Liver (tissue), 9 donors: ENCODE measurements around the gene CCR4. TPM values are rescaled to one million over a fixed set of nuclear protein-coding genes. Genes with fewer than 3 reads are reported as not detected.

Experiments used
- DNase-seq: peaks from one replicate; pipeline ENCODE4 v3.0.0-alpha.2; 2017; ENCODE audit warnings: low spot score
- H3K27ac ChIP-seq, 2 donors: one replicate each; pipeline ENCODE4 v1.7.0; 2013; ENCODE audit warnings: inconsistent platforms in 2 of 2, low read length in 2 of 2, control low read depth in 1 of 2, low read depth in 1 of 2, mild to moderate bottlenecking in 1 of 2
- H3K27me3 ChIP-seq, 4 donors: one replicate each; pipeline versions ENCODE4 v1.6.1 to v1.7.0; 2013; ENCODE audit warnings: low read length in 3 of 4, inconsistent platforms in 1 of 4, mild to moderate bottlenecking in 1 of 4, moderate library complexity in 1 of 4; ENCODE audit not compliant: control insufficient read depth in 4 of 4, insufficient read depth in 4 of 4
- H3K36me3 ChIP-seq, 4 donors: one replicate each; pipeline versions ENCODE4 v1.6.1 to v1.7.0; 2013; ENCODE audit warnings: low read length in 3 of 4, mild to moderate bottlenecking in 3 of 4, low read depth in 1 of 4, moderate library complexity in 1 of 4; ENCODE audit not compliant: control insufficient read depth in 4 of 4, insufficient read depth in 3 of 4
- H3K4me1 ChIP-seq, 4 donors: one replicate each; pipeline versions ENCODE4 v1.6.1 to v1.7.0; 2013; ENCODE audit warnings: low read length in 3 of 4, mild to moderate bottlenecking in 3 of 4, moderate library complexity in 1 of 4; ENCODE audit not compliant: control insufficient read depth in 4 of 4, insufficient read depth in 4 of 4
- H3K4me3 ChIP-seq, 3 donors: one replicate each; pipeline versions ENCODE4 v1.6.1 to v1.7.0; 2013; ENCODE audit warnings: low read length in 3 of 3, control low read depth in 1 of 3, low read depth in 1 of 3, mild to moderate bottlenecking in 1 of 3
- H3K9ac ChIP-seq, 2 donors: one replicate each; pipeline ENCODE4 v1.7.0; 2013; ENCODE audit warnings: low read length in 2 of 2, mild to moderate bottlenecking in 2 of 2, moderate library complexity in 2 of 2, control low read depth in 1 of 2, low read depth in 1 of 2
- H3K9me3 ChIP-seq, 4 donors: one replicate each; pipeline versions ENCODE4 v1.6.1 to v1.7.0; 2013; ENCODE audit warnings: low read length in 3 of 4; ENCODE audit not compliant: control insufficient read depth in 4 of 4
- ATF3 ChIP-seq: IDR thresholded peaks from 2 replicates; pipeline ENCODE4 v1.6.1; 2016; ENCODE audit warnings: antibody characterized with exemption
- CTCF ChIP-seq: fragments of 150-350 bp; IDR thresholded peaks from 2 replicates; pipeline ENCODE4 v1.5.1; 2017; ENCODE audit warnings: improper control_type of control experiment, low read depth, low read length; ENCODE audit not compliant: missing input control
- EGR1 ChIP-seq, 2 donors: IDR thresholded peaks; 2 replicates each; pipeline ENCODE4 v1.6.1; 2016 to 2018; ENCODE audit warnings: antibody characterized with exemption in 2 of 2, low read depth in 2 of 2
- FOXA1 ChIP-seq: IDR thresholded peaks from 2 replicates; pipeline ENCODE4 v1.6.1; 2016; ENCODE audit warnings: antibody characterized with exemption
- FOXA2 ChIP-seq: IDR thresholded peaks from 2 replicates; pipeline ENCODE4 v1.6.1; 2016; ENCODE audit warnings: antibody characterized with exemption
- GABPA ChIP-seq, 2 donors: IDR thresholded peaks in 1 of 2; conservative IDR thresholded peaks in 1 of 2; 2 replicates each; pipeline ENCODE4 v1.6.1; 2016; ENCODE audit warnings: antibody characterized with exemption in 2 of 2, mild to moderate bottlenecking in 1 of 2, moderate library complexity in 1 of 2
- HNF4A ChIP-seq, 2 donors: conservative IDR thresholded peaks; 2 replicates each; pipeline ENCODE4 v1.6.1; 2016; ENCODE audit warnings: antibody characterized with exemption in 2 of 2, mild to moderate bottlenecking in 2 of 2
- HNF4G ChIP-seq: IDR thresholded peaks from 2 replicates; pipeline ENCODE4 v1.6.1; 2016; ENCODE audit warnings: antibody characterized with exemption
- JUND ChIP-seq, 2 donors: IDR thresholded peaks; 2 replicates each; pipeline ENCODE4 v1.6.1; 2016; ENCODE audit warnings: antibody characterized with exemption in 2 of 2
- NR2F2 ChIP-seq: IDR thresholded peaks from 2 replicates; pipeline ENCODE4 v1.6.1; 2016; ENCODE audit warnings: antibody characterized with exemption
- RAD21 ChIP-seq, 2 donors: IDR thresholded peaks; 2 replicates each; pipeline ENCODE4 v1.6.1; 2016; ENCODE audit warnings: antibody characterized with exemption in 2 of 2, mild to moderate bottlenecking in 2 of 2
- RXRA ChIP-seq, 2 donors: IDR thresholded peaks; 2 replicates each; pipeline ENCODE4 v1.6.1; 2017 to 2018; ENCODE audit warnings: antibody characterized with exemption in 2 of 2, mild to moderate bottlenecking in 1 of 2
- SP1 ChIP-seq: IDR thresholded peaks from 2 replicates; pipeline ENCODE4 v1.6.1; 2018; ENCODE audit warnings: antibody characterized with exemption, mild to moderate bottlenecking
- TAF1 ChIP-seq: conservative IDR thresholded peaks from 2 replicates; pipeline ENCODE4 v1.6.1; 2016; ENCODE audit warnings: antibody characterized with exemption, mild to moderate bottlenecking
- YY1 ChIP-seq: IDR thresholded peaks from 2 replicates; pipeline ENCODE4 v1.6.1; 2016; ENCODE audit warnings: antibody characterized with exemption, mild to moderate bottlenecking
- ZBTB33 ChIP-seq: IDR thresholded peaks from 2 replicates; pipeline ENCODE4 v1.6.1; 2016; ENCODE audit warnings: antibody characterized with exemption
- WGBS: extraction: QIAGEN DNeasy Blood & Tissue Kit; methylation state at CpG from one replicate; pipeline ENCODE4 v1.1.7; 2013; 5-methylcytosine and 5-hydroxymethylcytosine counted together
- polyA plus RNA-seq, 2 donors: library from polyadenylated mRNA; stranded (reverse) in 1 of 2; unstranded in 1 of 2; fragments of 200-250 nt in 1 of 2; fragments of >200 nt in 1 of 2; fragmentation: Nextera tagmentation in 1 of 2; extraction: Ambion mirVana in 1 of 2; gene quantifications; one replicate each; pipeline versions ENCODE4 v1.2.1 to v1.2.3, GENCODE V29; 2013 to 2015
- total RNA-seq, 2 donors: library from RNA; depleted of rRNA; stranded (reverse); fragments of >200 nt; gene quantifications; one replicate each; pipeline ENCODE4 v1.2.3, GENCODE V29; 2014
- TF ChIP-seq, protein P1 (sequence below): IDR thresholded peaks from 2 replicates; pipeline ENCODE4 v1.6.1; 2016; ENCODE audit warnings: antibody characterized with exemption
- TF ChIP-seq, protein P2 (sequence below): IDR thresholded peaks from 2 replicates; pipeline ENCODE4 v1.6.1; 2016; ENCODE audit warnings: antibody characterized with exemption, mild to moderate bottlenecking
- donor health status: healthy.
- donor health status: healthy.
- donor health status: healthy.
- donor health status: healthy.
- donor health status: healthy.

CCR4 gene
- total and polyA plus RNA-seq, 4 donors, result 0.07 to 1.0 (median 0.17) TPM

- TF ChIP-seq HNF4A (conservative IDR thresholded peaks at IDR 0.05), result no peak
- no peak for TF ChIP-seq RXRA (IDR thresholded peaks at IDR 0.05)
- TF ChIP-seq NR2F2, result no peak
- no peak for TF ChIP-seq TAF1
- TF ChIP-seq, protein P1, sequence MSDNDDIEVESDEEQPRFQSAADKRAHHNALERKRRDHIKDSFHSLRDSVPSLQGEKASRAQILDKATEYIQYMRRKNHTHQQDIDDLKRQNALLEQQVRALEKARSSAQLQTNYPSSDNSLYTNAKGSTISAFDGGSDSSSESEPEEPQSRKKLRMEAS, result no peak
- TF ChIP-seq FOXA2, result no peak
- TF ChIP-seq JUND (IDR thresholded peaks at IDR 0.05), result no peak
- TF ChIP-seq CTCF, result no peak
- no peak for TF ChIP-seq ZBTB33
- TF ChIP-seq GABPA (IDR thresholded peaks at IDR 0.05 in 1 of 2, conservative IDR thresholded peaks at IDR 0.05 in 1 of 2), result no peak
- no peak for TF ChIP-seq FOXA1
- no peak for TF ChIP-seq ATF3
- TF ChIP-seq RAD21 (IDR thresholded peaks at IDR 0.05), result no peak
- TF ChIP-seq, protein P2, sequence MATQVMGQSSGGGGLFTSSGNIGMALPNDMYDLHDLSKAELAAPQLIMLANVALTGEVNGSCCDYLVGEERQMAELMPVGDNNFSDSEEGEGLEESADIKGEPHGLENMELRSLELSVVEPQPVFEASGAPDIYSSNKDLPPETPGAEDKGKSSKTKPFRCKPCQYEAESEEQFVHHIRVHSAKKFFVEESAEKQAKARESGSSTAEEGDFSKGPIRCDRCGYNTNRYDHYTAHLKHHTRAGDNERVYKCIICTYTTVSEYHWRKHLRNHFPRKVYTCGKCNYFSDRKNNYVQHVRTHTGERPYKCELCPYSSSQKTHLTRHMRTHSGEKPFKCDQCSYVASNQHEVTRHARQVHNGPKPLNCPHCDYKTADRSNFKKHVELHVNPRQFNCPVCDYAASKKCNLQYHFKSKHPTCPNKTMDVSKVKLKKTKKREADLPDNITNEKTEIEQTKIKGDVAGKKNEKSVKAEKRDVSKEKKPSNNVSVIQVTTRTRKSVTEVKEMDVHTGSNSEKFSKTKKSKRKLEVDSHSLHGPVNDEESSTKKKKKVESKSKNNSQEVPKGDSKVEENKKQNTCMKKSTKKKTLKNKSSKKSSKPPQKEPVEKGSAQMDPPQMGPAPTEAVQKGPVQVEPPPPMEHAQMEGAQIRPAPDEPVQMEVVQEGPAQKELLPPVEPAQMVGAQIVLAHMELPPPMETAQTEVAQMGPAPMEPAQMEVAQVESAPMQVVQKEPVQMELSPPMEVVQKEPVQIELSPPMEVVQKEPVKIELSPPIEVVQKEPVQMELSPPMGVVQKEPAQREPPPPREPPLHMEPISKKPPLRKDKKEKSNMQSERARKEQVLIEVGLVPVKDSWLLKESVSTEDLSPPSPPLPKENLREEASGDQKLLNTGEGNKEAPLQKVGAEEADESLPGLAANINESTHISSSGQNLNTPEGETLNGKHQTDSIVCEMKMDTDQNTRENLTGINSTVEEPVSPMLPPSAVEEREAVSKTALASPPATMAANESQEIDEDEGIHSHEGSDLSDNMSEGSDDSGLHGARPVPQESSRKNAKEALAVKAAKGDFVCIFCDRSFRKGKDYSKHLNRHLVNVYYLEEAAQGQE, result no peak
- no peak for TF ChIP-seq EGR1 (IDR thresholded peaks at IDR 0.05; ENCODE audit: low read depth in 2 of 2)
- TF ChIP-seq HNF4G, result no peak
- TF ChIP-seq YY1, result no peak
- no peak for TF ChIP-seq SP1
- Histone ChIP-seq H3K27me3 (no peaks in the 10 kb centered on the region), H3K4me3 (no peak overlapping the region), H3K36me3 (peaks cover 1 to 15% (median 8%) of the 10 kb centered on the region in 4 donors), H3K4me1 (peaks cover 6 to 13% (median 9%) of the 10 kb centered on the region in 4 donors), H3K9me3 (peaks cover 0 to 4% (median 0%) of the 10 kb centered on the region in 4 donors), H3K9ac (no peak overlapping the region), H3K27ac (peak overlapping the region in 1 of 2 donors; percentile 17)
- WGBS, result 97% methylated on average over 4 of the region's 4 CpGs
- DNase-seq, result no peak
These were observed 52.8 kb downstream of the CCR4 start for GRCh38 chr3:33004205-33004604.
